Stimulated activated naive B cell treated with anti-CD40 and anti-IgM and Interleukin-4, amounts not matched to agents 10 μg/mL and 1 μg/mL and 100 μg/mL, for 72 hours (primary cell): ENCODE results near the gene MAZ.
"Not testable (repeated sequence)": the region's sequence is repeated elsewhere in the genome, so short reads cannot be mapped to it uniquely, and the experiment has no call there.

Experiments used
- ATAC-seq, 2 donors: fragments of 150-1000 bp; cut with Tn5 transposase; replicated peaks; 2 replicates each; pipeline ENCODE4 v1.10.0; 2021; ENCODE audit warnings: moderate library complexity in 1 of 2
- DNase-seq: peaks from one replicate; pipeline ENCODE4 v3.0.0; 2021
- H3K27ac Mint-ChIP-seq: one replicate; pipeline ENCODE4 v1.8.0; 2022; ENCODE audit warnings: mild to moderate bottlenecking, mixed read lengths
- H3K27me3 Mint-ChIP-seq, 2 donors: one replicate each; pipeline ENCODE4 v1.8.0; 2022; ENCODE audit warnings: mixed read lengths in 2 of 2
- H3K36me3 Mint-ChIP-seq, 2 donors: one replicate each; pipeline ENCODE4 v1.8.0; 2022; ENCODE audit warnings: mixed read lengths in 2 of 2, mild to moderate bottlenecking in 1 of 2
- H3K4me1 Mint-ChIP-seq, 2 donors: one replicate each; pipeline ENCODE4 v1.8.0; 2022; ENCODE audit warnings: mixed read lengths in 2 of 2, mild to moderate bottlenecking in 1 of 2
- H3K4me3 Mint-ChIP-seq, 2 donors: one replicate each; pipeline ENCODE4 v1.8.0; 2022; ENCODE audit warnings: mild to moderate bottlenecking in 2 of 2, mixed read lengths in 2 of 2, moderate library complexity in 1 of 2
- H3K9me3 Mint-ChIP-seq, 2 donors: one replicate each; pipeline ENCODE4 v1.8.0; 2022; ENCODE audit warnings: mixed read lengths in 2 of 2, mild to moderate bottlenecking in 1 of 2

The MAZ gene

GRCh38 chr16:29791845-29792807, 14.2 kb upstream of the MAZ start:
- Mint-ChIP-seq H3K27ac (no peak overlapping the region), H3K9me3 (no peaks in the 10 kb centered on the region), H3K36me3 (peaks cover 14 to 19% of the 10 kb centered on the region in 2 donors), H3K27me3 (no peaks in the 10 kb centered on the region), H3K4me1 (peaks cover 20 to 41% of the 10 kb centered on the region in 2 donors), H3K4me3 (peak overlapping the region; percentile 97)
- DNase-seq, result no peak
- no peak for ATAC-seq

- DNase-seq, H3K27me3 Mint-ChIP-seq, H3K4me3 Mint-ChIP-seq, H3K27ac Mint-ChIP-seq, ATAC-seq, H3K9me3 Mint-ChIP-seq: not testable (repeated sequence)
- Mint-ChIP-seq H3K4me1 (peaks cover 20 to 41% of the 10 kb centered on the region in 2 donors), H3K36me3 (peaks cover 21 to 26% of the 10 kb centered on the region in 2 donors)
Measured at GRCh38 chr16:29793153-29793552, 13.2 kb upstream of the MAZ start.

GRCh38 chr16:29794231-29794710, 12.1 kb upstream of the MAZ start:
- ATAC-seq (no peak), DNase-seq (no peak)
- no peak overlapping the region for H3K4me3 Mint-ChIP-seq
- peaks cover 22 to 38% of the 10 kb centered on the region in 2 donors for H3K36me3 Mint-ChIP-seq
- no peak overlapping the region for H3K27ac Mint-ChIP-seq
- no peaks in the 10 kb centered on the region for H3K27me3 Mint-ChIP-seq
- peaks cover 20 to 37% of the 10 kb centered on the region in 2 donors for H3K4me1 Mint-ChIP-seq
- H3K9me3 Mint-ChIP-seq, result no peaks in the 10 kb centered on the region

GRCh38 chr16:29802416-29802935, 3.9 kb upstream of the MAZ start:
- Mint-ChIP-seq H3K4me3 (no peak overlapping the region), H3K27me3 (no peaks in the 10 kb centered on the region), H3K4me1 (peaks cover 17 to 20% of the 10 kb centered on the region in 2 donors), H3K9me3 (no peaks in the 10 kb centered on the region), H3K36me3 (peaks cover 26 to 65% of the 10 kb centered on the region in 2 donors), H3K27ac (no peak overlapping the region)
- DNase-seq (no peak), ATAC-seq (no peak)

- ATAC-seq, result no peak
- no peaks in the 10 kb centered on the region for H3K9me3 Mint-ChIP-seq
- no peaks in the 10 kb centered on the region for H3K27me3 Mint-ChIP-seq
- peak overlapping the region; percentile 100 for H3K27ac Mint-ChIP-seq
- peak overlapping the region; percentile 94 to 100 for H3K4me3 Mint-ChIP-seq
- no peak for DNase-seq
- peaks cover 29 to 35% of the 10 kb centered on the region in 2 donors for H3K4me1 Mint-ChIP-seq
- H3K36me3 Mint-ChIP-seq, result peaks cover 36 to 66% of the 10 kb centered on the region in 2 donors
Measured at GRCh38 chr16:29804020-29804419, 2.3 kb upstream of the MAZ start.

- Mint-ChIP-seq H3K4me1 (peaks cover 31 to 42% of the 10 kb centered on the region in 2 donors), H3K27me3 (no peaks in the 10 kb centered on the region), H3K4me3 (peak overlapping the region; percentile 94 to 100), H3K9me3 (no peaks in the 10 kb centered on the region), H3K36me3 (peaks cover 37 to 62% of the 10 kb centered on the region in 2 donors), H3K27ac (peak overlapping the region; percentile 100)
- no peak for ATAC-seq
- no peak for DNase-seq
Measured at GRCh38 chr16:29804455-29805231, 1.7 kb upstream of the MAZ start.

- H3K9me3 Mint-ChIP-seq, result no peaks in the 10 kb centered on the region
- DNase-seq (peak; percentile 96), ATAC-seq (peak; percentile 68 to 73)
- peak overlapping the region; percentile 94 to 100 for H3K4me3 Mint-ChIP-seq
- H3K27me3 Mint-ChIP-seq, result no peaks in the 10 kb centered on the region
- peaks cover 44 to 65% of the 10 kb centered on the region in 2 donors for H3K36me3 Mint-ChIP-seq
- H3K27ac Mint-ChIP-seq, result peak overlapping the region; percentile 100
- H3K4me1 Mint-ChIP-seq, result peaks cover 38 to 50% of the 10 kb centered on the region in 2 donors
Measured at GRCh38 chr16:29805232-29806098, 864 bp upstream of the MAZ start.

GRCh38 chr16:29806641-29807425, 504 bp downstream of the MAZ start:
- Mint-ChIP-seq H3K4me3 (peak overlapping the region; percentile 85 to 88), H3K9me3 (no peaks in the 10 kb centered on the region), H3K36me3 (peaks cover 40 to 61% of the 10 kb centered on the region in 2 donors), H3K27ac (peak overlapping the region; percentile 96), H3K27me3 (peaks cover 0 to 4% of the 10 kb centered on the region in 2 donors), H3K4me1 (peaks cover 50 to 64% of the 10 kb centered on the region in 2 donors)
- DNase-seq (peak; percentile 58), ATAC-seq (peak; percentile 3 to 4)

GRCh38 chr16:29807426-29808218, 1.3 kb downstream of the MAZ start:
- DNase-seq (peak; percentile 85), ATAC-seq (peak; percentile 47 to 51)
- peaks cover 39 to 56% of the 10 kb centered on the region in 2 donors for H3K36me3 Mint-ChIP-seq
- H3K9me3 Mint-ChIP-seq, result no peaks in the 10 kb centered on the region
- H3K4me1 Mint-ChIP-seq, result peaks cover 51 to 71% of the 10 kb centered on the region in 2 donors
- peak overlapping the region; percentile 96 for H3K27ac Mint-ChIP-seq
- H3K4me3 Mint-ChIP-seq, result peak overlapping the region; percentile 85 to 88
- H3K27me3 Mint-ChIP-seq, result peaks cover 0 to 12% of the 10 kb centered on the region in 2 donors

GRCh38 chr16:29808219-29808900, 2.0 kb downstream of the MAZ start:
- Mint-ChIP-seq H3K36me3 (peaks cover 37 to 51% of the 10 kb centered on the region in 2 donors), H3K27ac (peak overlapping the region; percentile 96), H3K4me1 (peaks cover 50 to 76% of the 10 kb centered on the region in 2 donors), H3K4me3 (peak overlapping the region; percentile 85 to 88), H3K27me3 (peaks cover 0 to 15% of the 10 kb centered on the region in 2 donors), H3K9me3 (no peaks in the 10 kb centered on the region)
- ATAC-seq, result peak in 1 of 2 donors; percentile 0
- no peak for DNase-seq

GRCh38 chr16:29809031-29809747, 2.9 kb downstream of the MAZ start:
- ATAC-seq, result no peak
- H3K4me3 Mint-ChIP-seq, result peak overlapping the region; percentile 85 to 88
- peak overlapping the region; percentile 62 for H3K27ac Mint-ChIP-seq
- no peak for DNase-seq
- peaks cover 0 to 15% of the 10 kb centered on the region in 2 donors for H3K27me3 Mint-ChIP-seq
- H3K9me3 Mint-ChIP-seq, result no peaks in the 10 kb centered on the region
- peaks cover 33 to 43% of the 10 kb centered on the region in 2 donors for H3K36me3 Mint-ChIP-seq
- peaks cover 45 to 76% of the 10 kb centered on the region in 2 donors for H3K4me1 Mint-ChIP-seq
